GM12891 (cell line): ENCODE measurements around the gene OMA1.

Experiments used
- PAX5 ChIP-seq: IDR thresholded peaks from 2 replicates; pipeline ENCODE4 v1.6.1; 2011; ENCODE audit warnings: low read length, moderate library complexity, mild to moderate bottlenecking; ENCODE audit not compliant: insufficient read depth, severe bottlenecking
- POLR2A ChIP-seq: IDR thresholded peaks from 2 replicates; pipeline ENCODE4 v1.6.1; 2011; ENCODE audit warnings: low read depth, low read length, control low read depth
- POLR2AphosphoS5 ChIP-seq: IDR thresholded peaks from 2 replicates; pipeline ENCODE4 v1.6.1; 2011; ENCODE audit warnings: low read depth, low read length, control low read depth
- SPI1 ChIP-seq: IDR thresholded peaks from 2 replicates; pipeline ENCODE4 v1.6.1; 2011; ENCODE audit warnings: low read depth, low read length, control low read depth
- TAF1 ChIP-seq: IDR thresholded peaks from 2 replicates; pipeline ENCODE4 v1.6.1; 2011; ENCODE audit warnings: low read depth, low read length, control low read depth

- TF ChIP-seq POLR2AphosphoS5 (no peak), SPI1 (no peak), TAF1 (no peak), POLR2A (no peak), PAX5 (no peak)
Measured at GRCh38 chr1:58465825-58466629, 80.5 kb downstream of the OMA1 start.
